ENCODE measurements around the gene BIRC3. TPM values are rescaled to one million over a fixed set of nuclear protein-coding genes. Genes with fewer than 3 reads are reported as not detected.

BIRC3 gene
- total RNA-seq, 1 experiment from 2014 or later, result 69.4 TPM

DNA sequence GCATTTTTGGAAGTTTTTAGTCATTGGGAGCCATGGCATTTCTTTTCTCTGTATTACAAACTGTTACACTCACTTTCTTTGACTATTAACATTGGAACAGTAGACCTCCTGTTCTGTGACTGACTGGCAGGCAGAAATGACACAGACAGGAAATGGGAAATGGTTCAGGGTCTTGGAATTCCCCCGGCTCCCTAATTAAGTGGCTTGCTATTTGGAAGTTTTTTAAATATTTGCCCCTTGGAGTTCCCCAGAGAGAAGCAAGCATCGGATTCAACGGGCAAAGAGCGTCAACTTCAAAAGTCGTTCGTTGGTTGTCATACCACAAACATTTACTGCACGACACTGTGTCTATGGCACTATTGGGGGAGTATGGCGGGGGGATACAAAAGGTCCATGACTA is 28.6 kb downstream of the BIRC3 start:
- intact Hi-C loops (cut with micrococcal nuclease; ENCODE audit: unreplicated experiment), result loop anchor here (10.0 kb wide), 1 partner anchor 149 kb away; no protein-coding TSS in a partner anchor
- BruUV-seq (replicated peaks), result no TSS peak
- Mint-ChIP-seq H3K4me3 (ENCODE audit: low read depth, unreplicated experiment) (peak overlapping the region; percentile 77), H3K27me3 (ENCODE audit: unreplicated experiment) (no peaks in the 10 kb centered on the region), H3K27ac (ENCODE audit: unreplicated experiment) (peak overlapping the region; percentile 89), H3K4me1 (ENCODE audit: low read depth, unreplicated experiment) (peaks cover 20% of the 10 kb centered on the region), H3K9me3 (ENCODE audit: low read depth, unreplicated experiment) (no peaks in the 10 kb centered on the region), H3K36me3 (ENCODE audit: insufficient read depth, unreplicated experiment) (peaks cover 38% of the 10 kb centered on the region)
- TF ChIP-seq, protein P1, sequence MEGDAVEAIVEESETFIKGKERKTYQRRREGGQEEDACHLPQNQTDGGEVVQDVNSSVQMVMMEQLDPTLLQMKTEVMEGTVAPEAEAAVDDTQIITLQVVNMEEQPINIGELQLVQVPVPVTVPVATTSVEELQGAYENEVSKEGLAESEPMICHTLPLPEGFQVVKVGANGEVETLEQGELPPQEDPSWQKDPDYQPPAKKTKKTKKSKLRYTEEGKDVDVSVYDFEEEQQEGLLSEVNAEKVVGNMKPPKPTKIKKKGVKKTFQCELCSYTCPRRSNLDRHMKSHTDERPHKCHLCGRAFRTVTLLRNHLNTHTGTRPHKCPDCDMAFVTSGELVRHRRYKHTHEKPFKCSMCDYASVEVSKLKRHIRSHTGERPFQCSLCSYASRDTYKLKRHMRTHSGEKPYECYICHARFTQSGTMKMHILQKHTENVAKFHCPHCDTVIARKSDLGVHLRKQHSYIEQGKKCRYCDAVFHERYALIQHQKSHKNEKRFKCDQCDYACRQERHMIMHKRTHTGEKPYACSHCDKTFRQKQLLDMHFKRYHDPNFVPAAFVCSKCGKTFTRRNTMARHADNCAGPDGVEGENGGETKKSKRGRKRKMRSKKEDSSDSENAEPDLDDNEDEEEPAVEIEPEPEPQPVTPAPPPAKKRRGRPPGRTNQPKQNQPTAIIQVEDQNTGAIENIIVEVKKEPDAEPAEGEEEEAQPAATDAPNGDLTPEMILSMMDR (IDR thresholded peaks at IDR 0.05; ENCODE audit: unreplicated experiment), result no peak
- DNase-seq, result peak; percentile 29
- CTCF ChIA-PET, result no interaction called here

DNA sequence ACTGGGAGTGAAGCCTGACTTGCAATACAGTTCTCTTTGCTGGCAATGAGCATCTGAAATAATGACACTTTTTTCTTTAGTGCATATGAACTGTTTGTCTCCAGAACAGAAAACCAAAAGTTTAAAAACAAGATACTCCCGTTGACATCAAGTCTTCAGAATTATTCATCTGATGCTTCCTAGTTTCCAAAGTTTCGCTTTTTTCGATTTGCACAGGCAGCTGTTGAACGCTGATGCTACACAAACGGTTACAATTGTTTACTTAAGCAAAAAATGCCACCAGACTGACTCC is 29.1 kb downstream of the BIRC3 start:
- intact Hi-C loops (cut with micrococcal nuclease; ENCODE audit: unreplicated experiment), result loop anchor here (10.0 kb wide), 1 partner anchor 148 kb away; no protein-coding TSS in a partner anchor
- CTCF ChIA-PET, result interaction anchor here (0.5 kb wide), 1 partner anchor 12 kb away, joined by 3 read pairs; no protein-coding TSS in a partner anchor

DNA sequence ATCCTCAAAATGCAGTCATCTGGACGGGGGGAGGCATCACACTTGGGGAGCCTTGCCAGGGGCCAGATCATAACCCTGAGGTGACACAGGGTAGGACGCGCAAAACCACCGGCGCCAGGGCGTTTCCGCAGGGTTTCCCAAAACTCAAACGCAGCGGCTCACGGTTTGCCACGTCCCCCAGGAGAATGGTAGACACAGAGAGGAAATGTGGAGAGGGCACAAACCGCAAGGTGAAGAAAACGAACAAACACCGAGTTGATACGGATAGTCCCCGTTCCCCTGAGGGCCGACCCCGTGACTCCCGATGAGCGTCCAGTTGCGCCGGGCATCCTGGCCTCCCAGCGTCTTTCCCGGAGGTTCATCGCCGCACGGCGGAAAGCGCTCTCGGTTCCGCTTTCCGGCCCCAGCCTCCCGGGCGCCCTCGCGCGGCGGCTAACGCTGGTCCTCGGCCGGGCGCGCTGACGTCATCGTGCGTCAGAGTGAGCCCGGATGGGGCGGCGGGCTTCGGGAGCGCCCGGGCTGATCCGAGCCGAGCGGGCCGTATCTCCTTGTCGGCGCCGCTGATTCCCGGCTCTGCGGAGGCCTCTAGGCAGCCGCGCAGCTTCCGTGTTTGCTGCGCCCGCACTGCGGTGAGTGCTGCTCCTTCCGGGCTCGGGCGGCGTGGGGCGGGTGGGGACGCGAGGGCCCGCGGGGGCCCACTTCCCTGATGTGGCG is 29.6 kb downstream of the BIRC3 start, which contains the start of gene BIRC2:
TSS of gene BIRC2 (plus strand) at position 467 of the 714 bp plus-strand sequence. CDS start 2,641 bp downstream, outside the sequence.
- Mint-ChIP-seq H3K9me3 (ENCODE audit: low read depth, unreplicated experiment) (no peaks in the 10 kb centered on the region), H3K4me3 (ENCODE audit: low read depth, unreplicated experiment) (peak within 1 kb of the TSS; percentile 77), H3K36me3 (ENCODE audit: insufficient read depth, unreplicated experiment) (peaks cover 41% of the 10 kb centered on the region), H3K27me3 (ENCODE audit: unreplicated experiment) (no peaks in the 10 kb centered on the region), H3K27ac (ENCODE audit: unreplicated experiment) (peak within 1 kb of the TSS; percentile 90), H3K4me1 (ENCODE audit: low read depth, unreplicated experiment) (peaks cover 14% of the 10 kb centered on the region)
- intact Hi-C loops (cut with micrococcal nuclease; ENCODE audit: unreplicated experiment), result loop anchor here (10.0 kb wide), 1 partner anchor 148 kb away; no protein-coding TSS in a partner anchor
- TF ChIP-seq, protein P1 (IDR thresholded peaks at IDR 0.05; ENCODE audit: unreplicated experiment), result no peak
- CTCF ChIA-PET, result interaction anchor here (0.5 kb wide), 1 partner anchor 12 kb away, joined by 3 read pairs; no protein-coding TSS in a partner anchor
- BruUV-seq (replicated peaks), result TSS peak; percentile 96
- DNase-seq, result peak; percentile 94

More for the DNA sequence above, 29.1 kb downstream of the BIRC3 start:
- Mint-ChIP-seq H3K36me3 (ENCODE audit: insufficient read depth, unreplicated experiment) (peaks cover 38% of the 10 kb centered on the region), H3K4me1 (ENCODE audit: low read depth, unreplicated experiment) (peaks cover 19% of the 10 kb centered on the region), H3K27ac (ENCODE audit: unreplicated experiment) (peak overlapping the region; percentile 89), H3K27me3 (ENCODE audit: unreplicated experiment) (no peaks in the 10 kb centered on the region), H3K4me3 (ENCODE audit: low read depth, unreplicated experiment) (peak overlapping the region; percentile 77), H3K9me3 (ENCODE audit: low read depth, unreplicated experiment) (no peaks in the 10 kb centered on the region)
- TF ChIP-seq, protein P1 (IDR thresholded peaks at IDR 0.05; ENCODE audit: unreplicated experiment), result no peak
- DNase-seq, result no peak
- BruUV-seq (replicated peaks), result no TSS peak

DNA sequence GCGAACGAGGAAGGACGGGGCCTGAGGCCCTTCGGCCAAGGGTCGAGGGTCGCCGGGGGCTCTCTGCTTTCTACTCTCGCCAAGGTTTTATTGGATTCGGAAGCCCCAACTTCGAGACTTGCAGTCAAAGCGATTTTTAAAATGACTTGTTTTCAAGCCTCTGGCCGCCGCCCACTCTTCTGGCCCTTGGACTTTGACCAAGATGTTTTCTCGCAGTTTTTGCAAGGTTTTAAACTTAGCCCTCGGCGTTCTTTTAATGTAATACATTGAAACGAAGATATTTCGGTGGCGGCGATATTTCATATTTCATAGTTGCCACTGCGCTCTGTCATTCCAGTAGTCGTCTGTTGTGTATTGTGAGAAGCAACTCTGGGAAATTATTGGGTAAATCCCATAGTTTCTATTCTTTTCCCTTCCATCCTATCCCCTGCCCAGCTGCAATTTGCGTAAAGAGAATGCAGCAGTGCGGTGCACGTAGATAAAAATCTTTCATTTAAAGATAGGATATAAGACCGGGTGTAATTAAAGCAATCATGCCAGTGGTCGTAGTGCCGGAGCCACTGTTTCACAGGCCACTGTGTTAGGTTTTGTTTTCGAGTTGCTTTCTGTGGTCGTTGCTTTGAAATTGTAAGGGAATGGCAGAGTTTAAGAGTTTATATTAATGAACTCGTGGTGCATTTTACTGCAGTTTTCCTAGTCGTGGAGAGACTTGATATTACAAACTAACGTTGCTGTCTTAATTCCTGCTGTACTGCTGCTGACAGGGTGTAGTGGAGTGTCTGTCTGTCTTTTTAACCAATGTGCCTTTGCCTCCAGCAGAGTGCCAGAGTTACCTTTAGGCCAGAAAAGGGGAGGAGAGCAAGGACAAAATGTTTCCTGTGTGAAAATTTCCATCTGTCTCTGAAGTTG is 30.4 kb downstream of the BIRC3 start:
- peak; percentile 12 for DNase-seq
- Mint-ChIP-seq H3K9me3 (ENCODE audit: low read depth, unreplicated experiment) (no peaks in the 10 kb centered on the region), H3K4me3 (ENCODE audit: low read depth, unreplicated experiment) (peak overlapping the region; percentile 77), H3K27me3 (ENCODE audit: unreplicated experiment) (no peaks in the 10 kb centered on the region), H3K4me1 (ENCODE audit: low read depth, unreplicated experiment) (peaks cover 9% of the 10 kb centered on the region), H3K36me3 (ENCODE audit: insufficient read depth, unreplicated experiment) (peaks cover 48% of the 10 kb centered on the region), H3K27ac (ENCODE audit: unreplicated experiment) (peak overlapping the region; percentile 90)
- BruUV-seq (replicated peaks), result TSS peak; percentile 50
- CTCF ChIA-PET, result no interaction called here
- intact Hi-C loops (cut with micrococcal nuclease; ENCODE audit: unreplicated experiment), result loop anchor here (2.0 to 10.0 kb wide), 2 partner anchors 59 to 147 kb away; no protein-coding TSS in a partner anchor
- TF ChIP-seq, protein P1 (IDR thresholded peaks at IDR 0.05; ENCODE audit: unreplicated experiment), result no peak

Measured in Calu3 (cell line).